ENCODE data around the gene ABCC8. TPM values are rescaled to one million over a fixed set of nuclear protein-coding genes. Genes with fewer than 3 reads are reported as not detected.

Gene ABCC8
- total and polyA plus RNA-seq, 2 donors (not counting 1 experiment from before 2014, with no cell fraction given) = 0.03 to 0.17 TPM

- POLR2A ChIA-PET = no interaction called here
- Mint-ChIP-seq H3K4me3 (no peak overlapping the region), H3K27me3 (no peaks in the 10 kb centered on the region), H3K9me3 (ENCODE audit: insufficient read depth) (no peaks in the 10 kb centered on the region), H3K27ac (no peak overlapping the region), H3K4me1 (no peaks in the 10 kb centered on the region)
- H3K27ac ChIP-seq (ENCODE audit: low read length in 2 of 2) = no peak overlapping the region
- CTCF ChIA-PET = interaction anchor here (0.8 to 2.8 kb wide), 5 partner anchors 9 to 149 kb away, joined by 3 to 13 read pairs (median 4); partner anchors contain the start of gene KCNJ11
- DNase-seq = no peak
- H3K79me2 ChIP-seq (ENCODE audit: control insufficient read depth, insufficient read depth, low read length) = no peaks in the 10 kb centered on the region
- peaks cover 0 to 3% (median 0%) of the 10 kb centered on the region in 3 donors for H3K9me3 ChIP-seq (ENCODE audit: control extremely low read depth in 1 of 3, control insufficient read depth in 2 of 3, insufficient read depth in 1 of 3, low read length in 2 of 3)
- no peaks in the 10 kb centered on the region for H4K20me1 ChIP-seq (ENCODE audit: control insufficient read depth, insufficient read depth, low read length, poor library complexity, severe bottlenecking)
- no peak overlapping the region for H3K4me2 ChIP-seq (replicated peaks; ENCODE audit: low read depth, low read length, poor library complexity, severe bottlenecking)
- TF ChIP-seq CTCF (IDR thresholded peaks at IDR 0.05) = no peak
- no peak overlapping the region for H2AFZ ChIP-seq (ENCODE audit: insufficient read depth, low read depth, low read length, poor library complexity, severe bottlenecking)
- no peak overlapping the region for H3K9ac ChIP-seq (ENCODE audit: low read length)
- no peaks in the 10 kb centered on the region for H3K4me1 ChIP-seq (ENCODE audit: control insufficient read depth in 2 of 2, insufficient read depth in 2 of 2, low read length in 2 of 2)
- WGBS (ENCODE audit: insufficient coverage) = 90% methylated on average over 5 of the region's 7 CpGs
- H3K36me3 ChIP-seq (replicated peaks in 1 of 2; ENCODE audit: control extremely low read depth in 1 of 2, control insufficient read depth in 1 of 2, extremely low read depth in 1 of 2, insufficient read depth in 2 of 2, low read length in 1 of 2) = no peaks in the 10 kb centered on the region
- intact Hi-C loops (cut with micrococcal nuclease) = loop anchor here (5.0 to 10.0 kb wide), 2 partner anchors 598 to 635 kb away; partner anchors contain the start of gene SERGEF
- H3K27me3 ChIP-seq (replicated peaks in 1 of 4; ENCODE audit: control extremely low read depth in 1 of 4, control insufficient read depth in 3 of 4, insufficient read depth in 4 of 4, low read length in 3 of 4) = no peaks in the 10 kb centered on the region
- ATAC-seq (ENCODE audit: low read depth) = no peak
- no peak overlapping the region for H3K4me3 ChIP-seq (ENCODE audit: control extremely low read depth in 1 of 5, extremely low read depth in 1 of 5, insufficient read depth in 1 of 5, low read depth in 2 of 5, low read length in 4 of 5)
Measured at GRCh38 chr11:17379383-17380180, 97.1 kb downstream of the ABCC8 start.

GRCh38 chr11:17378655-17379054 is 98.0 kb downstream of the ABCC8 start:
- H3K27ac Mint-ChIP-seq = no peak overlapping the region
- Histone ChIP-seq H3K36me3 (replicated peaks in 1 of 2; ENCODE audit: control extremely low read depth in 1 of 2, control insufficient read depth in 1 of 2, extremely low read depth in 1 of 2, insufficient read depth in 2 of 2, low read length in 1 of 2) (no peaks in the 10 kb centered on the region), H3K27me3 (replicated peaks in 1 of 4; ENCODE audit: control extremely low read depth in 1 of 4, control insufficient read depth in 3 of 4, insufficient read depth in 4 of 4, low read length in 3 of 4) (no peaks in the 10 kb centered on the region), H3K79me2 (ENCODE audit: control insufficient read depth, insufficient read depth, low read length) (no peaks in the 10 kb centered on the region), H2AFZ (ENCODE audit: insufficient read depth, low read depth, low read length, poor library complexity, severe bottlenecking) (no peak overlapping the region), H3K4me2 (replicated peaks; ENCODE audit: low read depth, low read length, poor library complexity, severe bottlenecking) (no peak overlapping the region), H3K4me3 (ENCODE audit: control extremely low read depth in 1 of 5, extremely low read depth in 1 of 5, insufficient read depth in 1 of 5, low read depth in 2 of 5, low read length in 4 of 5) (no peak overlapping the region), H3K9ac (ENCODE audit: low read length) (no peak overlapping the region), H4K20me1 (ENCODE audit: control insufficient read depth, insufficient read depth, low read length, poor library complexity, severe bottlenecking) (no peaks in the 10 kb centered on the region), H3K27ac (ENCODE audit: low read length in 2 of 2) (no peak overlapping the region), H3K4me1 (ENCODE audit: control insufficient read depth in 2 of 2, insufficient read depth in 2 of 2, low read length in 2 of 2) (no peaks in the 10 kb centered on the region), H3K9me3 (ENCODE audit: control extremely low read depth in 1 of 3, control insufficient read depth in 2 of 3, insufficient read depth in 1 of 3, low read length in 2 of 3) (peaks cover 0 to 3% (median 3%) of the 10 kb centered on the region in 3 donors)
- CTCF ChIA-PET = interaction anchor here (0.6 to 2.8 kb wide), 3 partner anchors 10 to 152 kb away, joined by 3 to 13 read pairs (median 6); partner anchors contain the start of gene KCNJ11
- ATAC-seq (ENCODE audit: low read depth) = no peak
- no CpG with 5 or more reads among the region's 2 CpGs for WGBS (ENCODE audit: insufficient coverage)
- no peaks in the 10 kb centered on the region for H3K4me1 Mint-ChIP-seq
- POLR2A ChIA-PET = no interaction called here
- no peak for DNase-seq
- TF ChIP-seq CTCF (IDR thresholded peaks at IDR 0.05) = no peak
- no peak for TF ChIP-seq EZH2 (IDR thresholded peaks at IDR 0.05; ENCODE audit: borderline replicate concordance, insufficient read depth, low read depth, low read length, poor library complexity, severe bottlenecking)
- intact Hi-C loops (cut with micrococcal nuclease) = no loop called here
- H3K27me3 Mint-ChIP-seq = no peaks in the 10 kb centered on the region
- no peaks in the 10 kb centered on the region for H3K9me3 Mint-ChIP-seq (ENCODE audit: insufficient read depth)
- H3K4me3 Mint-ChIP-seq = no peak overlapping the region

All from B cell (primary cell).